ENCODE measurements around the gene CBLC. TPM values are rescaled to one million over a fixed set of nuclear protein-coding genes. Genes with fewer than 3 reads are reported as not detected.

The CBLC gene
- total RNA-seq, 2 experiments from 2014 or later = not detected

- H3K27me3 Mint-ChIP-seq = no peaks in the 10 kb centered on the region
- peaks cover 48% of the 10 kb centered on the region for H3K36me3 Mint-ChIP-seq (ENCODE audit: low read depth)
- no peak overlapping the region for H3K4me3 Mint-ChIP-seq
- Histone ChIP-seq H3K9me3 (ENCODE audit: control insufficient read depth in 1 of 2, insufficient read depth in 1 of 2, low read length in 2 of 2) (no peaks in the 10 kb centered on the region), H3K27me3 (ENCODE audit: control insufficient read depth in 1 of 2, insufficient read depth in 2 of 2, low read length in 2 of 2) (no peaks in the 10 kb centered on the region), H3K36me3 (ENCODE audit: insufficient read depth, low read length) (peaks cover 46% of the 10 kb centered on the region), H3K27ac (ENCODE audit: low read depth in 1 of 2, low read length in 2 of 2) (no peak overlapping the region), H3K4me1 (ENCODE audit: insufficient read depth, low read length) (peaks cover 68% of the 10 kb centered on the region), H3K4me3 (ENCODE audit: low read length) (no peak overlapping the region)
- ChIA-PET CTCF (interaction anchor here (2.0 kb wide), 1 partner anchor 12 kb away, joined by 11 read pairs; no protein-coding TSS in a partner anchor), POLR2A (no interaction called here)
- DNase-seq (no peak), ATAC-seq (ENCODE audit: poor library complexity) (no peak)
- no peaks in the 10 kb centered on the region for H3K9me3 Mint-ChIP-seq
- no peak for TF ChIP-seq CTCF (IDR thresholded peaks at IDR 0.05)
- H3K27ac Mint-ChIP-seq = peak overlapping the region; percentile 58
- H3K4me1 Mint-ChIP-seq (ENCODE audit: low read depth) = peaks cover 51% of the 10 kb centered on the region
- intact Hi-C loops (cut with DNase I, micrococcal nuclease) = no loop called here
Measured at GRCh38 chr19:44758596-44758995, 19.1 kb upstream of the CBLC start.

GRCh38 chr19:44759083-44759804 is 18.4 kb upstream of the CBLC start:
- Histone ChIP-seq H3K27me3 (ENCODE audit: control insufficient read depth in 1 of 2, insufficient read depth in 2 of 2, low read length in 2 of 2) (no peaks in the 10 kb centered on the region), H3K4me1 (ENCODE audit: insufficient read depth, low read length) (peaks cover 68% of the 10 kb centered on the region), H3K36me3 (ENCODE audit: insufficient read depth, low read length) (peaks cover 46% of the 10 kb centered on the region), H3K27ac (ENCODE audit: low read depth in 1 of 2, low read length in 2 of 2) (no peak overlapping the region), H3K4me3 (ENCODE audit: low read length) (no peak overlapping the region), H3K9me3 (ENCODE audit: control insufficient read depth in 1 of 2, insufficient read depth in 1 of 2, low read length in 2 of 2) (no peaks in the 10 kb centered on the region)
- Mint-ChIP-seq H3K36me3 (ENCODE audit: low read depth) (peaks cover 43% of the 10 kb centered on the region), H3K27ac (peak overlapping the region; percentile 60), H3K27me3 (no peaks in the 10 kb centered on the region), H3K4me3 (no peak overlapping the region), H3K4me1 (ENCODE audit: low read depth) (peaks cover 50% of the 10 kb centered on the region), H3K9me3 (no peaks in the 10 kb centered on the region)
- intact Hi-C loops (cut with DNase I, micrococcal nuclease) = no loop called here
- no peak for ATAC-seq (ENCODE audit: poor library complexity)
- ChIA-PET CTCF (no interaction called here), POLR2A (no interaction called here)
- DNase-seq = no peak
- no peak for TF ChIP-seq CTCF (IDR thresholded peaks at IDR 0.05)

GRCh38 chr19:44762038-44762437 is 15.7 kb upstream of the CBLC start:
- intact Hi-C loops (cut with DNase I, micrococcal nuclease) = no loop called here
- no peak overlapping the region for H3K27ac ChIP-seq (ENCODE audit: low read depth in 1 of 2, low read length in 2 of 2)
- Mint-ChIP-seq H3K4me3 (no peak overlapping the region), H3K9me3 (no peaks in the 10 kb centered on the region), H3K36me3 (ENCODE audit: low read depth) (peaks cover 30% of the 10 kb centered on the region), H3K27me3 (no peaks in the 10 kb centered on the region), H3K4me1 (ENCODE audit: low read depth) (peaks cover 34% of the 10 kb centered on the region), H3K27ac (no peak overlapping the region)
- DNase-seq = no peak
- H3K27me3 ChIP-seq (ENCODE audit: control insufficient read depth in 1 of 2, insufficient read depth in 2 of 2, low read length in 2 of 2) = no peaks in the 10 kb centered on the region
- no peaks in the 10 kb centered on the region for H3K9me3 ChIP-seq (ENCODE audit: control insufficient read depth in 1 of 2, insufficient read depth in 1 of 2, low read length in 2 of 2)
- H3K36me3 ChIP-seq (ENCODE audit: insufficient read depth, low read length) = peaks cover 28% of the 10 kb centered on the region
- no peak overlapping the region for H3K4me3 ChIP-seq (ENCODE audit: low read length)
- ChIA-PET CTCF (interaction anchor here (0.6 to 2.0 kb wide), 3 partner anchors 9 to 949 kb away, joined by 3 to 9 read pairs (median 6); no protein-coding TSS in a partner anchor), POLR2A (interaction anchor here (0.8 kb wide), 1 partner anchor 8 kb away, joined by 3 read pairs; no protein-coding TSS in a partner anchor)
- ATAC-seq (ENCODE audit: poor library complexity) = no peak
- H3K4me1 ChIP-seq (ENCODE audit: insufficient read depth, low read length) = peaks cover 41% of the 10 kb centered on the region
- no peak for TF ChIP-seq CTCF (IDR thresholded peaks at IDR 0.05)

Data from CD4-positive, alpha-beta T cell (primary cell).